Loucy (cell line): ENCODE results near the gene GNLY.

Experiments used
- H2AFZ ChIP-seq: fragments of 200-600 bp; sonication (generic); 2 replicates; pipeline ENCODE4 v1.6.0; 2016; ENCODE audit warnings: antibody characterized with exemption, mild to moderate bottlenecking, low read length, moderate library complexity
- H3F3A ChIP-seq: fragments of 200-600 bp; 2 replicates; pipeline ENCODE4 v1.6.0; 2016; ENCODE audit warnings: antibody characterized with exemption, low read depth, mild to moderate bottlenecking
- H3K27me3 ChIP-seq: fragments of 200-600 bp; sonication (generic); 2 replicates; pipeline ENCODE4 v1.6.1; 2014; ENCODE audit warnings: low read length, mild to moderate bottlenecking; ENCODE audit not compliant: insufficient read depth, poor library complexity, severe bottlenecking
- H3K36me3 ChIP-seq: fragments of 200-600 bp; sonication (generic); 2 replicates; pipeline ENCODE4 v1.6.1; 2016; ENCODE audit warnings: low read length; ENCODE audit not compliant: insufficient read depth
- H3K4me1 ChIP-seq: fragments of 200-600 bp; sonication (generic); 2 replicates; pipeline ENCODE4 v1.5.1; 2014; ENCODE audit warnings: low read length, mild to moderate bottlenecking; ENCODE audit not compliant: insufficient read depth, poor library complexity, severe bottlenecking
- H3K4me2 ChIP-seq: fragments of 200-600 bp; sonication (generic); 2 replicates; pipeline ENCODE4 v1.6.0; 2014; ENCODE audit warnings: antibody characterized with exemption, low read length, low read depth, mild to moderate bottlenecking; ENCODE audit not compliant: poor library complexity, severe bottlenecking
- H3K4me3 ChIP-seq: fragments of 200-600 bp; sonication (generic); 2 replicates; pipeline ENCODE4 v1.5.1; 2014; ENCODE audit warnings: low read length, mild to moderate bottlenecking, mixed read lengths; ENCODE audit not compliant: poor library complexity, severe bottlenecking
- H3K79me2 ChIP-seq: fragments of 200-600 bp; sonication (generic); 2 replicates; pipeline ENCODE4 v1.6.1; 2014; ENCODE audit warnings: low read length; ENCODE audit not compliant: insufficient read depth
- H3K9ac ChIP-seq: fragments of 200-600 bp; sonication (generic); 2 replicates; pipeline ENCODE4 v1.6.0; 2014; ENCODE audit warnings: mild to moderate bottlenecking, low read depth, low read length, moderate library complexity; ENCODE audit not compliant: poor library complexity, severe bottlenecking
- H3K9me2 ChIP-seq: fragments of 200-600 bp; sonication (generic); replicated peaks from 2 replicates; pipeline ENCODE4 v1.6.1; 2016; ENCODE audit warnings: low read depth, low read length, mixed read lengths
- H3K9me3 ChIP-seq: fragments of 200-600 bp; sonication (generic); 2 replicates; pipeline ENCODE4 v1.6.1; 2014; ENCODE audit warnings: mild to moderate bottlenecking, antibody characterized with exemption, low read length, low read depth; ENCODE audit not compliant: insufficient read depth
- H4K20me1 ChIP-seq: fragments of 200-600 bp; sonication (generic); 2 replicates; pipeline ENCODE4 v1.6.0; 2014; ENCODE audit warnings: antibody characterized with exemption, low read length, mild to moderate bottlenecking; ENCODE audit not compliant: insufficient read depth, poor library complexity, severe bottlenecking
- CTCF ChIP-seq: fragments of 200-600 bp; sonication (generic); conservative IDR thresholded peaks from 2 replicates; pipeline ENCODE4 v1.5.1; 2014; ENCODE audit warnings: mild to moderate bottlenecking, antibody characterized with exemption, low read length
- EZH2phosphoT487 ChIP-seq: fragments of 200-600 bp; IDR thresholded peaks from 2 replicates; pipeline ENCODE4 v1.6.1; 2018; ENCODE audit warnings: antibody characterized with exemption, mild to moderate bottlenecking, moderate library complexity, borderline replicate concordance

The GNLY gene

GRCh38 chr2:85744055-85744454, 49.9 kb downstream of the GNLY start:
- no peak for TF ChIP-seq CTCF
- TF ChIP-seq EZH2phosphoT487, result no peak
- H3K4me3 ChIP-seq, result no peak overlapping the region
- H2AFZ ChIP-seq, result no peak overlapping the region
- H3K9me2 ChIP-seq, result no peaks in the 10 kb centered on the region
- H4K20me1 ChIP-seq, result no peaks in the 10 kb centered on the region
- H3K9me3 ChIP-seq, result no peaks in the 10 kb centered on the region
- no peak overlapping the region for H3K9ac ChIP-seq
- H3K4me2 ChIP-seq, result no peak overlapping the region
- no peaks in the 10 kb centered on the region for H3F3A ChIP-seq
- no peaks in the 10 kb centered on the region for H3K27me3 ChIP-seq
- no peaks in the 10 kb centered on the region for H3K36me3 ChIP-seq
- no peaks in the 10 kb centered on the region for H3K4me1 ChIP-seq
- H3K79me2 ChIP-seq, result no peaks in the 10 kb centered on the region

DNA sequence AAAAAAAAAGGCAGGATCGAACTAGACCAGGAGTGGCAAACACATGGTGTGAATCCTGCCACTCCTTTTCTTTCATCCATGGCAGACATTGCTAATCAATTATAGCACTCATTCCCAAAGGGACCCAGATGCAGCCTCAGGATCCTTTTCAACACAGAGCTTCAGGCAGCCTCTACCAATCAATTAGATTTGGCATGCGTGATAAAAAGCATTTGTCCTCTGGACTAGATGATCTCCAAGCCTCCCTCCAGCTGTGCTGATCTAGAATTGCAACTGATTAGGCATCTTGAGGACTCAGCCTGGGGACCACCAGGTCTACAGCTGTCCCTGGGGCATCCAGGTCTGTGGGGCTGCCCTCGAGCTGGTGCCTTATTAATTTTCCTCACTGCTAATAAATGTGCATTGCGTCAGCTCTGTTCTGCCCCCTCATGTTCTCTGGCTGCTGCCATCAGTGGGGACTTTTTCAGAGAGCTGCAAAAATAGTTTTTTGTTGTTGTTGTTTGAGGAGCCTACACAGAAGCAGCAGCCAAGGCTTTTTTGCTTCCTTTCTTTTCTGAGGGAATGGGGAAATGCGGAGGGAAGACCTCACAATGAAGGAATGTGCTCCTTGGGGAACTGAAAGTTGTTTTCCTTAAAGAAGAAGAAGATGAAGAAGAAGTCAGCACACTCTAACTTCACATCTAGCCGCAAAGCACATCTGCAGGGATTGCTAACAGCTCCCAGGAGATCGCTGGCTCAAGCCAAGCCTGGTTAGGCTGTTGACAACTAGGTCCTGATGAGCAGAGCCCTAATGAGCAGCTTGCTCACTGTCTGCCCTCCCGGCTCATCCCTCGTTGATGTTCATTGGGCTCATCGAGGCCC, 50.8 kb downstream of the GNLY start:
- no peak overlapping the region for H2AFZ ChIP-seq
- H3K4me3 ChIP-seq, result no peak overlapping the region
- no peaks in the 10 kb centered on the region for H3K4me1 ChIP-seq
- H3K9me2 ChIP-seq, result no peaks in the 10 kb centered on the region
- H3K9ac ChIP-seq, result no peak overlapping the region
- TF ChIP-seq EZH2phosphoT487, result no peak
- TF ChIP-seq CTCF, result no peak
- H3K9me3 ChIP-seq, result no peaks in the 10 kb centered on the region
- no peaks in the 10 kb centered on the region for H3K79me2 ChIP-seq
- H4K20me1 ChIP-seq, result no peaks in the 10 kb centered on the region
- H3F3A ChIP-seq, result no peaks in the 10 kb centered on the region
- no peaks in the 10 kb centered on the region for H3K36me3 ChIP-seq
- H3K4me2 ChIP-seq, result no peak overlapping the region
- H3K27me3 ChIP-seq, result no peaks in the 10 kb centered on the region

- Histone ChIP-seq H3F3A (no peaks in the 10 kb centered on the region), H3K4me1 (no peaks in the 10 kb centered on the region), H3K4me3 (no peak overlapping the region), H4K20me1 (no peaks in the 10 kb centered on the region), H2AFZ (no peak overlapping the region), H3K36me3 (no peaks in the 10 kb centered on the region), H3K27me3 (no peaks in the 10 kb centered on the region), H3K9ac (no peak overlapping the region), H3K9me3 (no peaks in the 10 kb centered on the region), H3K9me2 (no peaks in the 10 kb centered on the region), H3K4me2 (no peak overlapping the region), H3K79me2 (no peaks in the 10 kb centered on the region)
- TF ChIP-seq CTCF (no peak), EZH2phosphoT487 (no peak)
Observed at GRCh38 chr2:85745619-85746018, 51.5 kb downstream of the GNLY start.
